Uterus (tissue), 4 donors: ENCODE results near the gene HTR3A. TPM values are rescaled to one million over a fixed set of nuclear protein-coding genes. Genes with fewer than 3 reads are reported as not detected.

Experiments used
- DNase-seq, 2 donors: peaks; one replicate each; pipeline ENCODE4 v3.0.0-alpha.2; 2019 to 2020
- H3K27ac ChIP-seq, 2 donors: fragments of 200-600 bp; sonication (generic); 1 replicate in 1 of 2; 2 replicates in 1 of 2; pipeline ENCODE4 v1.5.1; 2016 to 2018
- H3K27me3 ChIP-seq, 2 donors: fragments of 200-600 bp; sonication (generic); one replicate each; pipeline ENCODE4 v1.5.1; 2018 to 2019; ENCODE audit warnings: control low read depth in 1 of 2
- H3K36me3 ChIP-seq, 2 donors: fragments of 200-600 bp; sonication (generic); one replicate each; pipeline ENCODE4 v1.5.1; 2019; ENCODE audit warnings: control low read depth in 1 of 2
- H3K4me1 ChIP-seq, 2 donors: fragments of 200-600 bp; sonication (generic); one replicate each; pipeline ENCODE4 v1.5.1; 2018 to 2019; ENCODE audit warnings: control low read depth in 1 of 2
- H3K4me3 ChIP-seq, 2 donors: fragments of 200-600 bp; sonication (generic); 1 replicate in 1 of 2; 2 replicates in 1 of 2; pipeline ENCODE4 v1.5.1; 2018 to 2019; ENCODE audit warnings: mild to moderate bottlenecking in 1 of 2
- H3K9me3 ChIP-seq, 2 donors: fragments of 200-600 bp; sonication (generic); one replicate each; pipeline ENCODE4 v1.5.1; 2019; ENCODE audit warnings: control low read depth in 1 of 2
- POLR2A ChIP-seq, 2 donors: fragments of 450-650 bp; IDR thresholded peaks; one replicate each; pipeline ENCODE4 v1.6.1; 2016; ENCODE audit warnings: antibody characterized with exemption in 2 of 2, mild to moderate bottlenecking in 1 of 2, moderate library complexity in 1 of 2
- intact Hi-C: fragments of 100-400 bp; cut with DNase I; formaldehyde crosslinking; loops from one replicate; pipeline ENCODE4 v1.15.1; 2023; ENCODE audit warnings: low total_unique reads
- total RNA-seq, 4 donors: library from RNA; depleted of rRNA in 3 of 4; stranded (reverse); fragments of >200 nt in 3 of 4; gene quantifications; one replicate each; pipeline versions ENCODE4 v1.1.0 to v1.2.4, GENCODE V29; 2014 to 2023
- TF ChIP-seq, protein P1 (sequence below), 4 experiments: fragments of 200-600 bp in 2 of 4; fragments of 450-650 bp in 2 of 4; sonication (generic) in 2 of 4; IDR thresholded peaks; one replicate each; pipeline ENCODE4 v1.5.1; 2016 to 2019; ENCODE audit warnings: antibody characterized with exemption in 4 of 4, mild to moderate bottlenecking in 2 of 4, moderate library complexity in 1 of 4
- donor health status: DM: yes; HTN: yes; CAD: no.

Gene HTR3A
- total RNA-seq, 4 donors from 2014 or later: 0.14 to 0.21 TPM; not detected in 2

DNA sequence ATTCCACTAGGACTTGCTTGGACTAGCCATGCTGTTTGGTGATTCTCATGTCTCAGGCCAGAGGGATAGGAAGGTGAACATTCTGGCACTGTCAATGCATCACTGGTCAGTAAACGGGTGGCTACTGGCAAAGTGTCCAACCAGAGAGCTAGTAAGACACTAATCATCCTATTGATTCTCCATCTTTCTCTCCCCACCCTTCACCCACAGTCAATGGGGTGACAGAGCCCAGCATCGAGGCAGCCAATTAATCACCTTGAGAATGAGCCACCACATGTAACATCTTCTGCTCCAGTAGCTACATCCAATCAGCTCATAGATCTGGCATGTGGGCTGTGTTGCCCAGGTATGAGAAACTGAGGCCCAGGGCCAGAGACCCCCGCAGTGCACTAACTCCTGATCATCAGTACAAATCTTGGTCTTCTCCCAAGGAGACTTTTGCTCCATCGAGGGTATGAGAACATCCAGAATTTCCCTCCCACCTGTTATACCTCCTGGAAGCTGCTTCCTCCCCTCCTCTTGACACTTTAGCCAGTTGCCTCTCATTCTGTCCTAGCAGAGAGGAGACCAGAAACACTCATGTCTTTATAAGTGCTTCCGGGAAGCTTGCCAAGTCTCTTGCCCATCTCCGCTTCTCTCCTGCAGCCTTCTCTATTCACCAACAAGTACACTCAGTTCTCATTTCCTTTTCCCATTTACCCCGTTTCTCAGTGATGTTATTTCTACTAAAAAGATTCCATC, 17.0 kb downstream of the HTR3A start:
- Histone ChIP-seq H3K27ac (no peak overlapping the region), H3K36me3 (no peaks in the 10 kb centered on the region), H3K27me3 (no peaks in the 10 kb centered on the region)

DNA sequence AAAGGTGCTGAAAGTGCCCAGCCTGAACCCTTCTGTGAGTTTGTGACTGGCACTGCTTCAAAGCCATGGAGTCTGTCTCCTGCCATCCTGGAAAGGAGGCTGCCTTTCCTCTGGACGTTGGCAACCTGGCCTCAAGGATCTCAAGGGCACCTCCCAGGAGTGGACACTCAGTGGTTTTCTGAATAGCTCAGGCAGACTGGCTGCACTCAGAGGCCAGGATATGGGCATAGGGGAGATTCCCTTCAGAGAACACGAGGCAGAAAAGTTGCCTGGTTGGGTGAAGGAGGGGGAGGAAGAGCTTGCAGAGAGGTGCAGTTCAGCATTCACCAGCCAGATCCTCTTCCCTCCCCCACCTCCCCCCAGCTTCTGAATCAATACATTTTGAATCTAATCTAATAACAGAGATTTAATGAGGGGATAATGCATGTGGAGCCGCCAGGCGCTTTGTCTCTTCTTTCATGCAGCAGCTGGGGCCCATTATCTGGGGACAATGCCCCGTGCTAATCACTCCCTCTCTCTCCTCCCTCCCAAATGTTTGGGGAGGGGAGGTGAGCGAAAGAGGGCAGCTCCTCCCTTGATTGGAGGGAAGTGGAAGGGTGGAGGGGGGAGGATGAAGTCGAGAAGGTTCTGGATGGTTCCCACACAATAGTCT, 17.7 kb downstream of the HTR3A start:
- H3K27me3 ChIP-seq: no peaks in the 10 kb centered on the region
- no peak overlapping the region for H3K27ac ChIP-seq
- DNase-seq: no peak
- H3K36me3 ChIP-seq: no peaks in the 10 kb centered on the region
- no peaks in the 10 kb centered on the region for H3K9me3 ChIP-seq
- H3K4me3 ChIP-seq: no peak overlapping the region
- TF ChIP-seq, protein P1, sequence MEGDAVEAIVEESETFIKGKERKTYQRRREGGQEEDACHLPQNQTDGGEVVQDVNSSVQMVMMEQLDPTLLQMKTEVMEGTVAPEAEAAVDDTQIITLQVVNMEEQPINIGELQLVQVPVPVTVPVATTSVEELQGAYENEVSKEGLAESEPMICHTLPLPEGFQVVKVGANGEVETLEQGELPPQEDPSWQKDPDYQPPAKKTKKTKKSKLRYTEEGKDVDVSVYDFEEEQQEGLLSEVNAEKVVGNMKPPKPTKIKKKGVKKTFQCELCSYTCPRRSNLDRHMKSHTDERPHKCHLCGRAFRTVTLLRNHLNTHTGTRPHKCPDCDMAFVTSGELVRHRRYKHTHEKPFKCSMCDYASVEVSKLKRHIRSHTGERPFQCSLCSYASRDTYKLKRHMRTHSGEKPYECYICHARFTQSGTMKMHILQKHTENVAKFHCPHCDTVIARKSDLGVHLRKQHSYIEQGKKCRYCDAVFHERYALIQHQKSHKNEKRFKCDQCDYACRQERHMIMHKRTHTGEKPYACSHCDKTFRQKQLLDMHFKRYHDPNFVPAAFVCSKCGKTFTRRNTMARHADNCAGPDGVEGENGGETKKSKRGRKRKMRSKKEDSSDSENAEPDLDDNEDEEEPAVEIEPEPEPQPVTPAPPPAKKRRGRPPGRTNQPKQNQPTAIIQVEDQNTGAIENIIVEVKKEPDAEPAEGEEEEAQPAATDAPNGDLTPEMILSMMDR (IDR thresholded peaks at IDR 0.05): no peak
- no peak for TF ChIP-seq POLR2A (IDR thresholded peaks at IDR 0.05)
- intact Hi-C loops: loop anchor here (10.0 kb wide), 1 partner anchor 272 kb away; no protein-coding TSS in a partner anchor
- H3K4me1 ChIP-seq: no peaks in the 10 kb centered on the region

More for the DNA sequence above, 17.0 kb downstream of the HTR3A start:
- DNase-seq: no peak
- intact Hi-C loops: loop anchor here (10.0 kb wide), 1 partner anchor 273 kb away; no protein-coding TSS in a partner anchor
- no peak overlapping the region for H3K4me3 ChIP-seq
- no peaks in the 10 kb centered on the region for H3K4me1 ChIP-seq
- no peaks in the 10 kb centered on the region for H3K9me3 ChIP-seq
- TF ChIP-seq, protein P1 (IDR thresholded peaks at IDR 0.05): no peak
- TF ChIP-seq POLR2A (IDR thresholded peaks at IDR 0.05): no peak

DNA sequence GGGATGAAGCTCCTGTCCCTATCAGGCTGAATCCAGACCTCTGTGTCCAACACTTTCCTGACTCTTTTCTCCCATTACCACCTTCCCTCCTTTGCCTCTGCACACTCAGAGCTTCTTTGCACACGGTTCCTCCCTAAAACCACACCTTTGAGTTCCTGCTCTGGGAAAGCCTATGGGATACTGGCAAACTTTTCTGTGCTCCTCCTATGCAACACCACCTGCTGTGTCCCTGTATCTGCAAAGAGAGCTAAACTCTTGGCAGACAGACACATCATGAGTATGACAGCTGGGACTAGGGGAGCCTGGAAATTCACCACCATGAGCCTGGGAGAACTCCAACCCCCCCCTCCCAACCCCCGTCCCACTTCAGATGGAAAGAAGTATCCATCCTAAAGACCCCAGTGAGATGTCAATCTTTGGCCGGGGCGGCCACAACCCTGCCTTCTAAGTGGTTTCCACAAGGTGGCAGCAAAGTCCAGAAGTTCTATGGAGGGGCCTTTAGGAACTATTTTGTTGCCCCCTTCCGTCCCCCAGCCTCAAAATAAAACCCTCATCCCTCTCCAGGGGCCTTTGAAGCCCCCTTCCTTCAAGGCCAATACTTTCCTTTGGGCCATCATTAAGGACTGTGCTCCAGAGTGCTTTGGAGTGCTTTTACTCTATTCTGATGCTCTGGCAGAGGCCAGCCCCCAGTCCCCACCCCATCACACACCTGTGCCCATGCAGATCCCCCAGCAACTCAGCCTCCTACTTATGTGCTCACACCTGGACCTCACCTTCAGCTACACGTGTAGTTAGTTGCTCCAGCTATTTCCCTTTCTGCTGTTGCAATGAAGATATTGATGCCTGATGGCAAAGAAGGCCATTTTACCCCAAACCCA, 19.4 kb downstream of the HTR3A start:
- H3K9me3 ChIP-seq: no peaks in the 10 kb centered on the region
- TF ChIP-seq, protein P1 (IDR thresholded peaks at IDR 0.05): peak; percentile 64 to 71 (median 66)
- no peak for TF ChIP-seq POLR2A (IDR thresholded peaks at IDR 0.05)
- peak in 1 of 2 donors; percentile 27 for DNase-seq
- no peaks in the 10 kb centered on the region for H3K27me3 ChIP-seq
- intact Hi-C loops: loop anchor here (10.0 kb wide), 1 partner anchor 270 kb away; no protein-coding TSS in a partner anchor
- no peak overlapping the region for H3K4me3 ChIP-seq
- H3K4me1 ChIP-seq: no peaks in the 10 kb centered on the region
- no peak overlapping the region for H3K27ac ChIP-seq
- no peaks in the 10 kb centered on the region for H3K36me3 ChIP-seq

DNA sequence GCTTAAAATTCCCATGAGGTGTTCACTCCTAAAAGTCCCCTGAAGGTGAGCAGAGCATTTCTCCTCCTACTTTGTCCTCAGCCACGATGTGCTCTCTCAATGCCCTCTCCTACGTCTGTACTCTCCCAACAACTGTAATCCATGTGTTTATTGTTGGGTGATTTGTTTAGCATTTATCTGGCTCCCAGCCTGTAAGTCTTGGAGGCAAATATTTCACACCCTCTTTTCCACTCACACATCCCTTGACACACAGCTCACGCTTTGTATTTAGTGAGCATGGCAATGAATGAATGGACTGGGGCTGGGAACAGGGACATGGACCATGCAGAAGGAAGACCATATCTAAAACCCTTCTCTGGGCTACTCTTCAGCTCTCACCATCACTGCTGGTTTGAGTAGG, 22.6 kb downstream of the HTR3A start:
- Histone ChIP-seq H3K27ac (no peak overlapping the region), H3K9me3 (no peaks in the 10 kb centered on the region), H3K4me1 (no peaks in the 10 kb centered on the region), H3K27me3 (no peaks in the 10 kb centered on the region), H3K4me3 (no peak overlapping the region), H3K36me3 (no peaks in the 10 kb centered on the region)
- TF ChIP-seq, protein P1 (IDR thresholded peaks at IDR 0.05): no peak
- TF ChIP-seq POLR2A (IDR thresholded peaks at IDR 0.05): no peak
- intact Hi-C loops: loop anchor here (10.0 kb wide), 1 partner anchor 267 kb away; no protein-coding TSS in a partner anchor
- no peak for DNase-seq
